MM.1S (cell line): Measurements from ENCODE around the gene DAND5.

Experiments
- DNase-seq: peaks from one replicate; pipeline ENCODE4 v3.0.0-alpha.2; 2015
- H2AFZ ChIP-seq: fragments of 300-600 bp; sonication (generic); 2 replicates; pipeline ENCODE4 v1.6.0; 2016; ENCODE audit warnings: antibody characterized with exemption, low read length
- H3F3A ChIP-seq: fragments of 300-600 bp; sonication (generic); 2 replicates; pipeline ENCODE4 v1.6.1; 2016; ENCODE audit warnings: mild to moderate bottlenecking, antibody characterized with exemption, low read length, moderate library complexity, mixed read lengths; ENCODE audit not compliant: insufficient read depth
- H3K27ac ChIP-seq: fragments of 300-600 bp; sonication (generic); 2 replicates; pipeline ENCODE4 v1.5.1; 2016; ENCODE audit warnings: mild to moderate bottlenecking, low read length
- H3K27me3 ChIP-seq: fragments of 300-600 bp; sonication (generic); replicated peaks from 2 replicates; pipeline ENCODE4 v1.6.0; 2016; ENCODE audit warnings: low read length; ENCODE audit not compliant: insufficient read depth
- H3K36me3 ChIP-seq: fragments of 300-600 bp; sonication (generic); replicated peaks from 2 replicates; pipeline ENCODE4 v1.6.1; 2016; ENCODE audit warnings: mild to moderate bottlenecking, low read length, mixed read lengths; ENCODE audit not compliant: insufficient read depth
- H3K4me1 ChIP-seq: fragments of 300-600 bp; sonication (generic); 2 replicates; pipeline ENCODE4 v1.6.1; 2016; ENCODE audit warnings: low read length, mixed read lengths
- H3K4me2 ChIP-seq: fragments of 300-600 bp; sonication (generic); 2 replicates; pipeline ENCODE4 v1.6.0; 2016; ENCODE audit warnings: low read depth, low read length
- H3K4me3 ChIP-seq: fragments of 300-600 bp; sonication (generic); 2 replicates; pipeline ENCODE4 v1.5.1; 2016; ENCODE audit warnings: low read length, mixed read lengths
- H3K79me2 ChIP-seq: fragments of 300-600 bp; sonication (generic); 2 replicates; pipeline ENCODE4 v1.6.1; 2016; ENCODE audit warnings: mixed run types, low read length, mixed read lengths
- H3K9ac ChIP-seq: fragments of 300-600 bp; sonication (generic); 2 replicates; pipeline ENCODE4 v1.6.1; 2016; ENCODE audit warnings: low read length, mixed read lengths
- H3K9me2 ChIP-seq: fragments of 300-600 bp; sonication (generic); replicated peaks from 2 replicates; pipeline ENCODE4 v1.6.1; 2016; ENCODE audit warnings: mild to moderate bottlenecking, low read length, mixed read lengths; ENCODE audit not compliant: insufficient read depth
- H3K9me3 ChIP-seq: fragments of 300-600 bp; sonication (generic); replicated peaks from 2 replicates; pipeline ENCODE4 v1.6.1; 2016; ENCODE audit warnings: mild to moderate bottlenecking, low read length, mixed read lengths; ENCODE audit not compliant: insufficient read depth
- H4K20me1 ChIP-seq: fragments of 300-600 bp; sonication (generic); 2 replicates; pipeline ENCODE4 v1.6.1; 2016; ENCODE audit warnings: mild to moderate bottlenecking, low read length, moderate library complexity, mixed read lengths; ENCODE audit not compliant: insufficient read depth
- EZH2 ChIP-seq: fragments of 300-600 bp; sonication (generic); optimal IDR thresholded peaks from 2 replicates; pipeline ENCODE3; 2017; ENCODE audit warnings: low read depth, mild to moderate bottlenecking, antibody characterized with exemption, low read length, mixed read lengths
- EZH2phosphoT487 ChIP-seq: fragments of 300-600 bp; sonication (generic); IDR thresholded peaks from 2 replicates; pipeline ENCODE4 v1.6.1; 2018; ENCODE audit warnings: antibody characterized with exemption, low read length
- TF ChIP-seq, protein P1 (sequence below): fragments of 300-600 bp; sonication (generic); IDR thresholded peaks from 2 replicates; pipeline ENCODE4 v1.5.1; 2016; ENCODE audit warnings: antibody characterized with exemption, low read length, mixed read lengths

The DAND5 gene

DNA sequence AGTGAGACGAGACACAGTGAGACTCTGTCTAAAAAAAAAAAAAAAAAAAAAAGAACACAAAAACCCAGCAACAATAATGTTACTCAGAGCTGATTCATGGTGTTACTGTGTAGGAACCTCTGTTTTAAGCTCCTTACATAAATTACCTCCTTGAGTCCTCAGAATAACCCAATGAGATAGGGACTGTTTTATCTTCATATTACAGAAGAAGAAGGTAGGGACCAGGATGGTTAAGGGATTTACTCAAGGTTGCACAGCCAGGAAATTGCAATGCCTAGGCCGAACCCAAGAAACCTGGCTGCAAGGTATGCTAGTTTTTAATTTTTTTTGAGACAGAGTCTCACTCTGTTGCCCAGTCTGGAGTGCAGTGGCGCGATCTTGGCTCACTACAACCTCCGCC, 1.5 kb upstream of the DAND5 start:
- no peak overlapping the region for H3K4me2 ChIP-seq
- H3K9me2 ChIP-seq, result no peaks in the 10 kb centered on the region
- DNase-seq, result no peak
- H3K4me1 ChIP-seq, result no peaks in the 10 kb centered on the region
- H3K4me3 ChIP-seq, result no peak overlapping the region
- no peaks in the 10 kb centered on the region for H3K36me3 ChIP-seq
- H2AFZ ChIP-seq, result no peak overlapping the region
- H3K9me3 ChIP-seq, result no peaks in the 10 kb centered on the region
- H3K9ac ChIP-seq, result no peak overlapping the region
- no peaks in the 10 kb centered on the region for H4K20me1 ChIP-seq
- H3F3A ChIP-seq, result no peaks in the 10 kb centered on the region
- peaks cover 2% of the 10 kb centered on the region for H3K27me3 ChIP-seq
- no peaks in the 10 kb centered on the region for H3K79me2 ChIP-seq
- no peak for TF ChIP-seq EZH2phosphoT487
- TF ChIP-seq EZH2, result no peak
- TF ChIP-seq, protein P1, sequence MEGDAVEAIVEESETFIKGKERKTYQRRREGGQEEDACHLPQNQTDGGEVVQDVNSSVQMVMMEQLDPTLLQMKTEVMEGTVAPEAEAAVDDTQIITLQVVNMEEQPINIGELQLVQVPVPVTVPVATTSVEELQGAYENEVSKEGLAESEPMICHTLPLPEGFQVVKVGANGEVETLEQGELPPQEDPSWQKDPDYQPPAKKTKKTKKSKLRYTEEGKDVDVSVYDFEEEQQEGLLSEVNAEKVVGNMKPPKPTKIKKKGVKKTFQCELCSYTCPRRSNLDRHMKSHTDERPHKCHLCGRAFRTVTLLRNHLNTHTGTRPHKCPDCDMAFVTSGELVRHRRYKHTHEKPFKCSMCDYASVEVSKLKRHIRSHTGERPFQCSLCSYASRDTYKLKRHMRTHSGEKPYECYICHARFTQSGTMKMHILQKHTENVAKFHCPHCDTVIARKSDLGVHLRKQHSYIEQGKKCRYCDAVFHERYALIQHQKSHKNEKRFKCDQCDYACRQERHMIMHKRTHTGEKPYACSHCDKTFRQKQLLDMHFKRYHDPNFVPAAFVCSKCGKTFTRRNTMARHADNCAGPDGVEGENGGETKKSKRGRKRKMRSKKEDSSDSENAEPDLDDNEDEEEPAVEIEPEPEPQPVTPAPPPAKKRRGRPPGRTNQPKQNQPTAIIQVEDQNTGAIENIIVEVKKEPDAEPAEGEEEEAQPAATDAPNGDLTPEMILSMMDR, result no peak
- H3K27ac ChIP-seq, result no peak overlapping the region

DNA sequence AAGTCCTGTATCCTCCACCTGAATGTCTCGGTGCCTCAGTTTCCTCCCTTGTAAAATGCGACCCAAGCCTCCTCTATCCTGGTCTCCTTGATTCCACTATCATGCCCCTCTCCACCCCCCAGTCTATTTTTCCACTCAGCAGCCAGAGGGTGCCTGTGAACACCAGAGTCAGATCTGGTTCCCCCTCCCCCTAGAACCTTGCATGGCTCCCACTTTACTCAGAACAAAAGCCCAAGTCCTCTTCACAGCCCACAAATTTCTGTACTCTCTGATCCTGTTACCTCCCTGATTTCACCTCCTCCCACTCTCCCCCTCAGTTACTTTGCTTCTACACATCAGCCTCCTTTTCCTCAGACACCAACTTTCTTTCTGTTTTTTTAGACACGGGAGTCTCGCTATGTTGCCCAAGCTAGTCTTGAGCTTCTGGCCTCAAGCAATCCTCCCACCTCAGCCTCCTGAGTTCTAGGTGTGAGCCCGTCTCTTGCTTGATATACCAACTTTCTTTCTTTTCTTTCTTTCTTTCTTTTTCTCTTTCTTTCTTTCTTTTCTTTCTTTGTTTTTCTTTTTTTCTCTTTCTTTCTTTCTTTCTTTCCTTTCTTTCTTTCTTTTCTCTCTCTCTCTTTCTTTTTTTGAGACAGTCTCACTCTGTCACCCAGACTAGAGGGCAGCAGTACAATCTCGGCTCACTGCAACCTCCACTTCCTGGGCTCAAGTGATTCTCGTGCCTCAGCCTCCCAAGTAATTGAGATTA, 869 bp downstream of the DAND5 start:
- no peaks in the 10 kb centered on the region for H3K36me3 ChIP-seq
- no peak overlapping the region for H3K9ac ChIP-seq
- no peaks in the 10 kb centered on the region for H3K9me2 ChIP-seq
- H3K27me3 ChIP-seq, result peaks cover 13% of the 10 kb centered on the region
- no peak for DNase-seq
- no peaks in the 10 kb centered on the region for H3K9me3 ChIP-seq
- H3K27ac ChIP-seq, result no peak overlapping the region
- no peak overlapping the region for H2AFZ ChIP-seq
- H4K20me1 ChIP-seq, result no peaks in the 10 kb centered on the region
- H3K4me3 ChIP-seq, result no peak overlapping the region
- no peaks in the 10 kb centered on the region for H3K79me2 ChIP-seq
- peaks cover 5% of the 10 kb centered on the region for H3K4me1 ChIP-seq
- no peak for TF ChIP-seq EZH2
- no peak for TF ChIP-seq EZH2phosphoT487
- TF ChIP-seq, protein P1, result no peak
- H3F3A ChIP-seq, result no peaks in the 10 kb centered on the region
- no peak overlapping the region for H3K4me2 ChIP-seq

DNA sequence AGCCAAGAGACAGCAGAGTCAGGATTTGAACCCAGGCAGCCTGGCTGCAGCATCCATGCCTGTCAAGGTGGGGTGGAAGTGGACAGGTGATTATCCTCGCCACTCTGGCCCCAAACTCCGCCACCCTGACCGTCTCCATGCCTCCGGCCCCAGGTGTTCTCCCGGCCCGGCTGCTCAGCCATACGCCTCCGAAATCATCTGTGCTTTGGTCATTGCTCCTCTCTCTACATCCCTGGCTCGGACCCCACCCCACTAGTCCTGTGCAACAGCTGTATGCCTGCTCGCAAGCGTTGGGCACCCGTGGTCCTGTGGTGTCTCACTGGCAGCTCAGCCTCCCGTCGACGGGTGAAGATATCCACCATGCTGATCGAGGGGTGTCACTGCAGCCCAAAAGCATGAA, 3.9 kb downstream of the DAND5 start:
- Histone ChIP-seq H3K4me2 (no peak overlapping the region), H3K9me3 (no peaks in the 10 kb centered on the region), H3K27me3 (peaks cover 31% of the 10 kb centered on the region), H3K9me2 (no peaks in the 10 kb centered on the region), H2AFZ (no peak overlapping the region), H3K4me3 (no peak overlapping the region), H3K4me1 (peaks cover 5% of the 10 kb centered on the region), H4K20me1 (no peaks in the 10 kb centered on the region), H3K36me3 (no peaks in the 10 kb centered on the region), H3F3A (no peaks in the 10 kb centered on the region), H3K9ac (no peak overlapping the region), H3K79me2 (no peaks in the 10 kb centered on the region), H3K27ac (no peak overlapping the region)
- DNase-seq, result no peak
- TF ChIP-seq EZH2 (no peak), EZH2phosphoT487 (no peak)
- TF ChIP-seq, protein P1, result no peak
